Thyroid gland (tissue), 4 donors: ENCODE results near the gene OAS2.

Experiments used
- CTCF ChIP-seq, 6 experiments: fragments of 200-600 bp in 3 of 6; fragments of 450-650 bp in 3 of 6; sonication (generic) in 3 of 6; IDR thresholded peaks; one replicate each; pipeline ENCODE4 v1.5.1; 2016 to 2019; ENCODE audit warnings: antibody characterized with exemption in 6 of 6, mild to moderate bottlenecking in 2 of 6, inconsistent platforms in 1 of 6, moderate library complexity in 1 of 6
- POLR2A ChIP-seq, 2 donors: fragments of 450-650 bp; IDR thresholded peaks; one replicate each; pipeline ENCODE4 v1.6.1; 2017; ENCODE audit warnings: antibody characterized with exemption in 2 of 2, mild to moderate bottlenecking in 2 of 2, moderate library complexity in 1 of 2

DNA sequence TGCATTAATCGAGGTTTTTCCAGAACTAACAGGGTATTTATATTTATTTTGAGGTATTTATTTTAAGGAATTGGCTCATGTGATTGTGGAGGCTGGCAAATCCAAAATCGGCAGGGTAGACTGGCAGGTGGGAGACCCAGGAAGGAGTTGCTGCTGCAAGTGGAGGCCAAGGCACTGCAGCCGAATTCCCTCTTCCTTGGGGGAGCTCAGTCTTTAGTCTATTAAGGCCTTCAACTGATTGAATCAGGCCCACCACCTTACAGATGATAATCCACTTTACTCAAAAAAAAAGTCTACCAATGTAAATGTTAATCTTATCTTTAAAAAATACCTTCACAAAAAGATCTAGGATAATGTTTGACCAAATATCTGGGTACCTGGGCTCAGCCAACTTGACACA lies 1.2 kb upstream of the OAS2 start:
- TF ChIP-seq CTCF (IDR thresholded peaks at IDR 0.05) (no peak), POLR2A (IDR thresholded peaks at IDR 0.05) (no peak)
